Activated naive CD4-positive, alpha-beta T cell treated with anti-CD3 and anti-CD28 coated beads, Interleukin-2, amount 10 ng/mL, durations not matched to agents 7 days and 5 days (primary cell): ENCODE results near the gene WDR55.
"Not testable (repeated sequence)": the region's sequence is repeated elsewhere in the genome, so short reads cannot be mapped to it uniquely, and the experiment has no call there.

Source experiments
- CTCF ChIA-PET: fragments of 350-600 bp; sonication (Branson Sonifier 250); formaldehyde crosslinking; loops from one replicate; lab custom pipeline; 2021; ENCODE audit warnings: antibody characterized with exemption; lab: Charles Lee
- DNase-seq: peaks from one replicate; pipeline ENCODE4 v3.0.0-alpha.2; 2020
- H3K27ac Mint-ChIP-seq: one replicate; pipeline ENCODE4 v1.8.0; 2021; ENCODE audit warnings: mild to moderate bottlenecking, moderate library complexity, mixed read lengths
- H3K27me3 Mint-ChIP-seq: one replicate; pipeline ENCODE4 v1.8.0; 2021; ENCODE audit warnings: mild to moderate bottlenecking, mixed read lengths
- H3K36me3 Mint-ChIP-seq: one replicate; pipeline ENCODE4 v1.8.0; 2021; ENCODE audit warnings: mixed read lengths
- H3K4me1 Mint-ChIP-seq: one replicate; pipeline ENCODE4 v1.8.0; 2021; ENCODE audit warnings: mixed read lengths
- H3K4me3 Mint-ChIP-seq: one replicate; pipeline ENCODE4 v1.8.0; 2021; ENCODE audit warnings: mild to moderate bottlenecking, moderate library complexity, mixed read lengths
- H3K9me3 Mint-ChIP-seq: one replicate; pipeline ENCODE4 v1.8.0; 2021; ENCODE audit warnings: mixed read lengths

WDR55 gene

DNA sequence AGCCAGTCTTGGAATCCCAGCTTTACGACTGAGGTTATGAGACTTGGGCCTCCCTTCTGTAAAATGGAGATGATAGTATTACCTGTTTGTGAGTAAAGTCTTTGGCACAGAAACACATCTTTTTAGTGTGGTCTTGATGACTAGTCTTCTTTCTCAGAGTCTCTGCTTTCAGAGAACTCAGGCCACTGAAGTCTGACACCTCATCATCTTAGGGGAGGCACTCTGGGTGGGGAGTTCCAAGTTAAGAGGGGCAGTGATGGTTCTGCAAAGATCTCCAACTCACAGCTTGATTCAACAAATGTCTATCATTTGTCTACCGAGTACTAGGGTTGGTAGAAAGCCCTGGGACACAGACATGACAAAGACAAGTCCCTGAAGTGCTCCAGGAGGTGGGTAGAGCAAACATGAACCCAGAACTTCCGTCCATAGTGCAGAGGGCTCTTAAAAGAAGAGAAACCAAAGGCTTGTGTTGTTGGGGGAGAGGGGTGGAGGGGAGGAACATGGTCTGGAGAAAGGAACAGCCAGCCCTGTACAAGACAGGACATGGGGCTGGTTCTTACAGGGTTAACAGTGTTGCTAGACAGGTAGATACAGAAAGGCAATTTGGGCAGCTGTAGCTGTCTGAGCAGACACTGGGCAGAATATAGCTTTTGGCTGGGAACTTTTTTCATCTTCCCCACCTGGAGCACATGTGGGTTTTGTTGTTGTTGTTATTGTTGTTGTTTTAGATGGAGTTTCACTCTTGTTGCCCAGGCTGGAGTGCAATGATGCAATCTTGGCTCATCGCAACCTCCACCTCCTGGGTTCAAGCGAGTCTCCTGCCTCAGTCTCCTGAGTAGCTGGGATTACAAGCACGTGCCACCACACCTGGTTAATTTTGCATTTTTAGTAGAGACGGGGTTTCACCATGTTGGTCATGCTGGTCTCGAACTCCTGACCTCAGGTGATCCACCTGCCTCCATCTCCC lies 29.1 kb upstream of the WDR55 start:
- peaks cover 57% of the 10 kb centered on the region for H3K4me1 Mint-ChIP-seq
- CTCF ChIA-PET: interaction anchor here (0.6 to 3.7 kb wide), 24 partner anchors 12 to 396 kb away, joined by 3 to 23 read pairs (median 4); partner anchors contain the start of genes EIF4EBP3, IK, NDUFA2 and SLC4A9
- peaks cover 2% of the 10 kb centered on the region for H3K36me3 Mint-ChIP-seq
- H3K27ac Mint-ChIP-seq: no peak overlapping the region
- no peak for DNase-seq
- H3K9me3 Mint-ChIP-seq: no peaks in the 10 kb centered on the region
- H3K27me3 Mint-ChIP-seq: peaks cover 42% of the 10 kb centered on the region
- H3K4me3 Mint-ChIP-seq: no peak overlapping the region

DNA sequence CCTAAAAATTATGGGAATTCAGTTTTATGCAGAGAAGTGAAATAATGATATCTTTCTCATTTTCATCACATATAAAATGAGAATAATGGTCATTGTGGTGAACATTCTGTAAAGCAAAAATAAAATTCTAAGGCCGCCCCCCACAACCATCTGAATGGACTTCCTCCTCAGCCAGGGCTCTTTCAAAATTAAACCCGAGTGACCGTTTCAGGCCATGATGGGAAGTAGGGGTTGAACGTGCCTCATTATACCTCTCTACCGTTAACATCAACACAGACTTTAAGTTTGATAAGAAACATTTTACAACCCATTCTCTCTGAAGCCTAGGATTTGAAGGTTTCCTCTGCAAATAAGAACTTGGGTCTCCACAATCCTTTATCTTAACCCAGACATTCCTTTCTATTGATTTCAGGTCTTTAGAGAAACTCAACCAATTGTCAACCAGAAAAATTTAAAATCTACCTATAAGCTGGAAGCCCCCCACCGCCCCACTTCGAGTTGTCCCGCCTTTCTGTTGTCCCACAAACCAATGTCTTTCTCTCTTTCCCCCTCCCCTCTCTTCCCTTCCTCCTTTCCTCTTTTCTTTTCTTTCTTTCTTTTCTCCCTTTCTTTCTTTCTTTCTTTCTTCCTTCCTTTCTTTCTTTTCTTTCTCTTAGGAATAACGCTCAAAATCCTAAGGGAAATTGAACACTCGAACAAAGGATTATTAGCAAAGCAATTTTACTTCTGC lies 27.2 kb upstream of the WDR55 start:
- H3K27ac Mint-ChIP-seq: no peak overlapping the region
- peaks cover 12% of the 10 kb centered on the region for H3K36me3 Mint-ChIP-seq
- CTCF ChIA-PET: interaction anchor here (3.0 to 3.7 kb wide), 4 partner anchors 10 to 278 kb away, joined by 9 to 23 read pairs (median 14); partner anchors contain the start of genes IK, NDUFA2 and SLC4A9
- H3K27me3 Mint-ChIP-seq: peaks cover 23% of the 10 kb centered on the region
- DNase-seq: no peak
- no peaks in the 10 kb centered on the region for H3K9me3 Mint-ChIP-seq
- H3K4me1 Mint-ChIP-seq: peaks cover 57% of the 10 kb centered on the region
- H3K4me3 Mint-ChIP-seq: no peak overlapping the region

DNA sequence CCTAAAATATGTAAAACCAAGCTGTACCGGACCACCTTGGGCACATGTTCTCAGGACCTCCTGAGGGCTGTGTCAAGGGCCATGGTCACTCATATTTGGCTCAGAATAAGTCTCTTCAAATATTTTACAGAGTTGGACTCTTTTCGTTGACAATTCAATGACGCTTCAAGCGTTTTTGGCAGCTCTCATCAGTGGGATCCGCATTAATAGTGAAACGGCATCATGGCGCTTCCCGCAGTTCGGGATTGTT lies 25.9 kb upstream of the WDR55 start:
- peak overlapping the region; percentile 95 for H3K27ac Mint-ChIP-seq
- CTCF ChIA-PET: interaction anchor here (0.6 to 1.4 kb wide), 5 partner anchors 9 to 293 kb away, joined by 3 to 5 read pairs (median 3); partner anchors contain the start of genes EIF4EBP3, IK and NDUFA2
- not testable (repeated sequence) for H3K9me3 Mint-ChIP-seq, DNase-seq
- H3K4me1 Mint-ChIP-seq: peaks cover 48% of the 10 kb centered on the region
- peaks cover 15% of the 10 kb centered on the region for H3K36me3 Mint-ChIP-seq
- H3K27me3 Mint-ChIP-seq: peaks cover 14% of the 10 kb centered on the region
- H3K4me3 Mint-ChIP-seq: peak overlapping the region; percentile 91

DNA sequence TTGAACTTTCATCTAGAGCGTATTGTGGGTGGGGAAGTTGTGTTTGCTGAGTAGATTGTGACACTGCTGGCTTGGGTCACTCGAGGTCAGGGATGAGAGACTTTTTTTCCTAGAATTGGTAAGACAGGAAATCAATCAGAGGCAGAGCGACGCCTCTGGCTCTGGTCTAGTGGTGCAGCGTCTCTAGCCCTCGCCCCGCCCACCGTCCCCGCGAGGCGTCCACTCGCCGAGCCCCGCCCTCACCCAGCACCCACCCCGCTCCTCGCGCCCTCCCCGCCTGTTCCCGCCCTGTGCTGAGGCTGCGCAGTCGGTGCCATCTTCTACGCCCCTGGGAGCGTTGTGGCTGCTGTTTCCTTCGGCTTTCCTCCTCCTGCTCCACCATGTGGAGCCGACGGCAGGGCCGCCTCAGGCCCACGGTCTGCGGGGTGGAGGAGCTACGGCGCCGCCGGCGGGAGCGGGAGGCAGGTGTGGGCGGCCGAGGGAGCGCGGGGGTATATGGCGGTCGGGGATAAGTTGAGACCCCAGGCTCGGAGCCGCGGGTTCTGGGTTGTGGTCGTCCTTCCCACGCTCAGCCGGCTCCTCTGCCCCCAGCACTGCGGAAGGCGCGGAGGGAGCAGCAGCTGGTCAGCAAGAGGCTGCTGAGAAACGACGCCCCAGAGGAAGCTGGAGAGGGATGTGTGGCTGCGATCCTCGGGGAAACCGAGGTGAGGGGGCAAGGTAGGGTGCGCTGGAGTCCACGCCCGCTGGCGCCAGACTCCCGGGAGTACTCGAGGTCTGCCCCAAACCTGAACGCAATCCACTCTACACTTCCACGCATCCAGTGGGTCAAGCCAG lies 25.3 kb upstream of the WDR55 start, which contains the start of gene TMCO6:
TSS of gene TMCO6 (plus strand) at position 304 of the 834 bp plus-strand sequence. CDS start at position 381, 77 bp downstream.
- Mint-ChIP-seq H3K27ac (peak within 1 kb of the TSS; percentile 95), H3K9me3 (no peaks in the 10 kb centered on the region), H3K4me1 (peaks cover 44% of the 10 kb centered on the region), H3K27me3 (peaks cover 14% of the 10 kb centered on the region), H3K4me3 (peak within 1 kb of the TSS; percentile 91), H3K36me3 (peaks cover 20% of the 10 kb centered on the region)
- peak; percentile 98 for DNase-seq
- CTCF ChIA-PET: interaction anchor here (0.6 to 1.4 kb wide), 5 partner anchors 8 to 294 kb away, joined by 3 to 5 read pairs (median 3); partner anchors contain the start of genes EIF4EBP3, IK and NDUFA2

DNA sequence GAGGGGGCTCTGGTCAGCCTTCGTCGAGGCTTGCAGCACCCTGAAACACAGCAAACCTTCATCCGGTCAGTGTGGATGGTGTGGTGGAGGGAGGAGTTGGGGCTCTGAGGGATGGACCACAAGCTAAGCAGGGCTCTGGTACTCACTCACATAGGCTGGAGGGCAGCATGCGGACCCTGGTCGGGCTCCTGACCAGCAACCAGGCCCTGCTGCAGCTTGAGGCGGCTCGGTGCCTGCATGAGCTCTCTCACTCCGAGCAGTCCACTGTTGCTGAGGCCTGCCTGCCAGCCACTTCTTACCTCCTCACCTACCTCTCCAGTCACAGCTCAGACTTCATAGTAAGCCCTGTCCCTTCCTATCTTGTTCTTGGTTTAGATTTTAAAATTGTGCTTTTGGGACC lies 23.0 kb upstream of the WDR55 start:
- CTCF ChIA-PET: no interaction called here
- H3K27me3 Mint-ChIP-seq: peaks cover 9% of the 10 kb centered on the region
- H3K4me3 Mint-ChIP-seq: no peak overlapping the region
- DNase-seq: no peak
- no peak overlapping the region for H3K27ac Mint-ChIP-seq
- H3K9me3 Mint-ChIP-seq: no peaks in the 10 kb centered on the region
- peaks cover 49% of the 10 kb centered on the region for H3K4me1 Mint-ChIP-seq
- peaks cover 33% of the 10 kb centered on the region for H3K36me3 Mint-ChIP-seq

DNA sequence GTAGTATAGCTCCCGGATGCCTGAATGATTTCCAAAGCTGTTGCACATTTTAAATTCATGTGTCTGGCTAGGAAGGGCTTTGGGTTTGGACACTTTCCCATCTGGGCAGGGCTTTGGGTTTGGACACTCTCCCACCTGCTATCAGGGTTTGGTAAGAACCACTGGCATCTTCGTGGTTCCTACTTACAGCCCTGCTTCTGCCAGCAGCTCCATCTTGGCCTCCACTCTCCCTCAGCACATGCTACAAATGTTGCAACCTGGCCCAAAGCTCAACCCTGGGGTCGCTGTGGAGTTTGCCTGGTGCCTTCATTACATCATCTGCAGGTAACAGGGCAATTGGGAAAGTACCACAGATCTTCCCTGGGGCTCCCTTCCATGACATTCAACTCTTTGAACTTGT lies 22.0 kb upstream of the WDR55 start:
- CTCF ChIA-PET: no interaction called here
- Mint-ChIP-seq H3K27ac (no peak overlapping the region), H3K4me3 (no peak overlapping the region), H3K9me3 (no peaks in the 10 kb centered on the region), H3K36me3 (peaks cover 34% of the 10 kb centered on the region), H3K4me1 (peaks cover 51% of the 10 kb centered on the region), H3K27me3 (peaks cover 3% of the 10 kb centered on the region)
- DNase-seq: no peak

DNA sequence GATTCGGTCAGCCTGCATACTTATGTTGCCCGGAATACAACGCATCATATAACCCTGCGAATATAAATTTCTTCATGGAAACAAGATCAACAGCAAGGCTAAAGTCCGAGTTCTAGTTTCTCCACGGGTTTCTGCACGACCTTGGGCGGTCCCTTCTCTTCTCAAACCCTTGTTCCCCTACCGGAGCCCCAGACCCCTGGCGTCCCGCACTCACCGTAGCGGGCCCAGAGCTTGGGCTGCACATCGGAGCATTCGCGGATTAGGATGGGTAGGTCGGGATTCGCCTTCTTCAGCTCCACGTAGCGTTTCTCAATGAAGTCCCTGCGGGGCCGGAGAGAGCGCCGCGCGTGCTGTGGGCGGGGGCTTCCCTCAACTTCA lies 17.7 kb upstream of the WDR55 start:
- Mint-ChIP-seq H3K9me3 (no peaks in the 10 kb centered on the region), H3K27me3 (no peaks in the 10 kb centered on the region), H3K4me3 (peak overlapping the region; percentile 99), H3K4me1 (peaks cover 41% of the 10 kb centered on the region), H3K36me3 (peaks cover 45% of the 10 kb centered on the region), H3K27ac (peak overlapping the region; percentile 99)
- CTCF ChIA-PET: interaction anchor here (1.0 to 2.9 kb wide), 9 partner anchors 8 to 403 kb away, joined by 3 to 23 read pairs (median 4); partner anchors contain the start of gene EIF4EBP3
- no peak for DNase-seq

DNA sequence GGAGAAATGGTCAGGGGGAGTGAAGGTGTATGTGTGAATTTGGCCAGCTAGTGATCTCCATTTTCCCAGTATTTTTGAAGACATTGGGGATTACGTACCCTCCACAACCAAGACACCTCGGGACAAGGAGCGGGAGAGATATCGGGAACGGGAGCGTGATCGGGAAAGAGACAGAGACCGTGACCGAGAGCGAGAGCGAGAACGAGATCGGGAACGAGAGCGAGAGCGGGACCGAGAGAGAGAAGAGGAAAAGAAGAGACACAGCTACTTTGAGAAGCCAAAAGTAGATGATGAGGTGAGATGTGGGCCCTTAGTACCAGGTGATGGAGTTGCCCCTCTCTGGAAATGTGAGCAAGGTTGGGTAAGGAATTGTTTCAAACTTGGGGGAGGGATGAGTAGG lies 5.8 kb upstream of the WDR55 start:
- CTCF ChIA-PET: interaction anchor here (1.2 kb wide), 1 partner anchor 10 kb away, joined by 3 read pairs; no protein-coding TSS in a partner anchor
- Mint-ChIP-seq H3K27me3 (no peaks in the 10 kb centered on the region), H3K36me3 (peaks cover 79% of the 10 kb centered on the region), H3K4me1 (peaks cover 15% of the 10 kb centered on the region), H3K27ac (no peak overlapping the region), H3K4me3 (no peak overlapping the region), H3K9me3 (no peaks in the 10 kb centered on the region)
- no peak for DNase-seq

DNA sequence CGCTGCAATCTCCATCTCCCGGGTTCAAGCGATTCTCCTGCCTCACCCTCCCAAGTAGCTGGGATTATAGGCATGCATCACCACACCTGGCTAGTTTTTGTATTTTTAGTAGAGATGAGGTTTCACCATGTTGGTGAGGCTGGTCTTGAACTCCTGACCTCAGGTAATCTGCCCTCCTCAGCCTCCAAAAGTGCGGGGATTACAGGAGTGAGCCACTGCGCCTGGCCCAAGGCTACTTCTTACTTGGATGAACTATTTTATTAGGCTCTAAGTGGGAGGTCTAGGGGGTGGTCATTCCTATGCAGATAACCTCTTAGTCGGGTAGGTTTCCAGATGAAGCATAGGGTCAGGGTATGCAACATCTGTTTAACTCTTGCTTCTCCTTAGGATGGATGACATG lies 4.3 kb upstream of the WDR55 start:
- H3K9me3 Mint-ChIP-seq, H3K4me3 Mint-ChIP-seq, DNase-seq, CTCF ChIA-PET, H3K27me3 Mint-ChIP-seq, H3K27ac Mint-ChIP-seq: not testable (repeated sequence)
- Mint-ChIP-seq H3K4me1 (peaks cover 23% of the 10 kb centered on the region), H3K36me3 (peaks cover 69% of the 10 kb centered on the region)

DNA sequence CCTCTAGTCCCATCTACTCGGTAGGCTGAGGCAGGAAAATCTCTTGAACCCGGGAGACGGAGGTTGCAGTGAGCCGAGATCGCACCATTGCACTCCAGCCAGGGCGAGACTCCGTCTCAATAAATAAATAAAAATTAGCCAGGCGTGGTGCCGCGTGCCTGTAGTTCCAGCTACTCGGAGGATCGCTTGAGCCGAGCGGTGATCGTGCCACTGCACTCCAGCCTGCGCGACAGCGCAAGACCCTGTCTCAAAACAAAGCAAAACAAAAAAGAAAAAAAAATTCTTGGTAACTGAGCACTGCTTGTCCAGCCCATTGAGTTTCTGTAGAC lies 710 bp upstream of the WDR55 start:
- DNase-seq: no peak
- Mint-ChIP-seq H3K4me3 (peak overlapping the region; percentile 94), H3K9me3 (no peaks in the 10 kb centered on the region), H3K27ac (peak overlapping the region; percentile 96), H3K36me3 (peaks cover 74% of the 10 kb centered on the region), H3K4me1 (peaks cover 49% of the 10 kb centered on the region), H3K27me3 (peaks cover 3% of the 10 kb centered on the region)
- CTCF ChIA-PET: interaction anchor here (1.3 kb wide), 1 partner anchor 39 kb away, joined by 3 read pairs; no protein-coding TSS in a partner anchor

DNA sequence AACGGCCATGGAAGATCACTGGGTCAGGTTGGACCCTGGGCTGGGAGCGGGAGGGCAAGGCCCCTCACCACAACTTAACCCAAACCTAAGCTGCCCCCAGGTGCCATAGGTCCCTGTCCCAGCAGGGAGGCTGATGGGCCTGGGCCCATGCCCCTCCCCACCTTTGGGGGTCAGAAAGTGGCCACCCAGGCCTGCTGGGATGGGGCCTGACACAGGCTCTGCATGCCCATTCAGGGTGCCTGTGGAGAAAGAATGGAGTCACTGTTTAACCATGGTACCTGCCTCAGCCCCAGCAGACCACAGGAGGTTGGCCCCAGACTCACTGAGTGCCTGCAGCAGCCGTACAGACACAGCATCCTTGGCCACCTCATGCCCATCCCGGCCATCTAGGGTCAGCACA lies 6.3 kb downstream of the WDR55 start:
- Mint-ChIP-seq H3K36me3 (peaks cover 57% of the 10 kb centered on the region), H3K4me1 (peaks cover 21% of the 10 kb centered on the region)
- H3K27ac Mint-ChIP-seq, DNase-seq, H3K27me3 Mint-ChIP-seq, H3K4me3 Mint-ChIP-seq, CTCF ChIA-PET, H3K9me3 Mint-ChIP-seq: not testable (repeated sequence)

DNA sequence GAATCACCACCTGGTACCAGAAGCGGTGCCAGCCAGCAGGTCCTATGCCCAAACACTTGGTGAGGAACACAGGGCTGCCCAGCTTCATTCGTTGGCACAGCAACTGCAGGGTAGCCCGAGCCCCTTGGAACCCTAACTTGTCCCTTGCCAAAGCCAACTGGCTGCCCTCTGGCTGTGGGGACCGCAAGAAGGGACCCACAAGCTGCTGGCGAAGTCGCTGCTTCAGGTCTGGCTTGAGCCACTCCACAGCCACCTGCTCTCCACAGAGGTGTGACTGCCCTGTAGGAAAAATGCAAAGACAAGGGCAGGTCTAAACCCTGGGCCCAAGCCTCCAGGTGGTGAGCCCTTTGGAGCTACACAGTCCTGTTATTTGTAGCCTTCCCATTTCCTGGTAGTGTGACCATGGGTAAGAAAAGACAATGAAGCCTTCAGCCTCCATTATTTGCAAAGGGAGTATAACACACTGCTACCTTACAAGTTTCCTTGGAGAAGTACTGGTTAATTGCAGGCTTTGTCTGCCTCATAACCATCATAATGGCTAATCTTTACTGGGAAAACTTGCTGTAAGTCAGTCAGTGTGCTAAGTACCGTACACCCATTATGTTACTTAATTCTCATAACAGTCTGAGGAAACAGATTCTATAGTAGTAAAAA lies 6.9 kb downstream of the WDR55 start:
- no peaks in the 10 kb centered on the region for H3K9me3 Mint-ChIP-seq
- no peak overlapping the region for H3K27ac Mint-ChIP-seq
- no peaks in the 10 kb centered on the region for H3K27me3 Mint-ChIP-seq
- peaks cover 17% of the 10 kb centered on the region for H3K4me1 Mint-ChIP-seq
- peaks cover 57% of the 10 kb centered on the region for H3K36me3 Mint-ChIP-seq
- no peak overlapping the region for H3K4me3 Mint-ChIP-seq
- DNase-seq: no peak
- CTCF ChIA-PET: no interaction called here

DNA sequence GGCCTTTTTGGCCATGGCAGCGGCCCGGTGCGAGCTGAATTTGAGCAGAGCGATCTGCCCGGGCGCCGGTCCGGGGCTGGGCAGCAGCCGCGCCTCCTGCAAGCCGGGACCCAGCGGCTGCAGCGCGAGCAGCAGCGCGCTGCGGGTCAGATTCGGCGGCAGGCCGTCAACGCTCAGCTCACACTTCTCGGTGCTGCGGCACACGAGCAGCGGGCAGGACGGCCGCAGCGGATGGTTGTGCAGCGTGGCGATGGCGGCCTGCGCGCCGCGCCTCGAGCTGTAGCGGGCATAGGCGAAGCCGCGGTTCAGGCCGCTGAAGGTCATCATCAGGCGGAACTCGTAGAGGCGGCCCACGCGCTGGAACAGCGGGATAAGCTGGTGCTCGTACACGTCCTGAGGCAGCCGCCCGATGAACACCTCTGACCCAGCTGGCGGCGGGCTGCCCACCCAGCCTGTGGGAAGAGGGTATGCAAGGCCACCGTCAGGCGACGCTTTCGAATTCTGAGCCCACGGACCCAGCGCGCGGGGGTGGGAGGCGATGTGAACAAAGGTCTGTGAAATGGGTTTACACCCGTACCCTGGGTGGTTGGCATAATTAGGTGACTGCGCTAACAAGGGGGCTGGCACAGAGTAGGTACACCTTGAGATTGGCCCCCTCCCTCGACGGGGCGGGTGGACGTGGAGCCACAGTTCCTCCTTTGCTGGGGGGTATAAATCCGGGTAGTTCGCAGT lies 7.9 kb downstream of the WDR55 start:
- Mint-ChIP-seq H3K36me3 (peaks cover 56% of the 10 kb centered on the region), H3K4me1 (peaks cover 7% of the 10 kb centered on the region)

More for the DNA sequence above, 7.9 kb downstream of the WDR55 start:
- no peaks in the 10 kb centered on the region for H3K9me3 Mint-ChIP-seq
- DNase-seq: peak; percentile 45
- H3K27me3 Mint-ChIP-seq: no peaks in the 10 kb centered on the region
- no peak overlapping the region for H3K27ac Mint-ChIP-seq
- H3K4me3 Mint-ChIP-seq: no peak overlapping the region
- CTCF ChIA-PET: no interaction called here
